Adipocyte (in vitro differentiated cells): Measurements from ENCODE around the gene IL22.
A peak's percentile ranks its signal among the peaks of the same experiment; 100 is the strongest.

Experiments
- DNase-seq: peaks from one replicate; pipeline ENCODE4 v3.0.0-alpha.2; 2015; ENCODE audit warnings: low read depth
- H3K27me3 ChIP-seq: replicated peaks from 2 replicates; pipeline ENCODE4 v1.7.0; 2013; ENCODE audit warnings: mild to moderate bottlenecking, low read length, moderate library complexity; ENCODE audit not compliant: control insufficient read depth, insufficient read depth
- H3K36me3 ChIP-seq: 2 replicates; pipeline ENCODE4 v1.7.0; 2013; ENCODE audit warnings: low read length, mild to moderate bottlenecking, moderate library complexity; ENCODE audit not compliant: control insufficient read depth, insufficient read depth, severe bottlenecking
- H3K4me1 ChIP-seq: 2 replicates; pipeline ENCODE4 v1.7.0; 2013; ENCODE audit warnings: mild to moderate bottlenecking, low read length, moderate library complexity; ENCODE audit not compliant: control insufficient read depth, insufficient read depth
- H3K4me3 ChIP-seq: 2 replicates; pipeline ENCODE4 v1.7.0; 2013; ENCODE audit warnings: mild to moderate bottlenecking, low read length, moderate library complexity
- H3K9ac ChIP-seq: 2 replicates; pipeline ENCODE4 v1.7.0; 2013; ENCODE audit warnings: mild to moderate bottlenecking, low read length, moderate library complexity
- H3K9me3 ChIP-seq: 2 replicates; pipeline ENCODE4 v1.7.0; 2013; ENCODE audit warnings: mild to moderate bottlenecking, low read length, moderate library complexity; ENCODE audit not compliant: control insufficient read depth

IL22 gene

DNA sequence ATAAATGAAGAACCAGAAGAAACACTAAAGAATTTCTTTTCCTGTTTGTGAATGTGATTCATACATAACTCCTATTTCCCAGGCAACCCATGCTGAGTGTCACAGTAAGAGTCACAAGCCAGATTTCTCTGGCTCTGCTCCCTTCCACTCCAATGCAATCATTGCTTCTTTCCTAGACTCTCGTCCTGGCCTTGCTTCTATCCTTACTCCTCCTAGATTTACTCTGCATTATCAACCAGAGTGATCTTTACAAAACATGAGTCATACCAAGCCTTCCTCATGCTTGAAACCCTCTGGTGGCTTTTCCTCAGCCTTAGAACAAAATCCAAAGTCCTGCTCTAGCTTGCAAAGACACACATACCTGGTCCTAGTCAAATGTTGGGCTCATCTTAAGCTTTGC lies 13.3 kb downstream of the IL22 start:
- no peaks in the 10 kb centered on the region for H3K27me3 ChIP-seq
- H3K9ac ChIP-seq, result no peak overlapping the region
- H3K4me1 ChIP-seq, result peaks cover 32% of the 10 kb centered on the region
- DNase-seq, result peak; percentile 84
- H3K36me3 ChIP-seq, result no peaks in the 10 kb centered on the region
- H3K9me3 ChIP-seq, result no peaks in the 10 kb centered on the region
- H3K4me3 ChIP-seq, result no peak overlapping the region

DNA sequence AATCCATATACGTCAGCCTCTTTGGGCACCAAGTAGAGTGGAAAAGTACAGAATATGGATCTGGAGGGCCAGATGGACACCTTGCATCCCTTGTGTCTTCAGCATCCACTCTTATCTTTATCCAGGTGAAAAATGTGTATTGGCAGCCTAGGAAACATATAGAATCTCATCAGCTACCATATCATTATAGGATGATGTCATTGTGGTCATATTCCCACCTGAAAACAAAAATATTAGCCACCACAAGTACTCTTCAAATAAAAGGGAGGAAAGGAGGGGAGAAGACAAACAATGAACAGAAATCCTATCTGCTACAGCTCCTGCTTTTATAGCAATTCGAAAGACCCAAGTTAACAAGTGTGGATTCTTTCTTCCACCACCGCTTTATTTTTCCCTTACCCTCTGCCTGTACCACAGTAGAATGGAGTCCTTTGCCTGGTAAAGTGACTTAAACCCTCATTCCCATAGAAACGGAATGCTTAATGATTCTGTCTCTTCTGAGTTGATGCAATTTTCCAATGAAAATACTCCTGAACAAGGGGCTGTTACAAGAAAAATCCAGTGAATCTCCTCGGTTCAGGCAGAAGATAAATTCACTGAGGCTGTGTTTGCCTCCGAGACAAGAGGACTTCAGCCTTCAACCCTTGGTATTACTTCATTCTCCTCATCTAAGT lies 14.0 kb downstream of the IL22 start:
- Histone ChIP-seq H3K36me3 (no peaks in the 10 kb centered on the region), H3K9me3 (no peaks in the 10 kb centered on the region), H3K4me3 (no peak overlapping the region), H3K4me1 (peaks cover 31% of the 10 kb centered on the region), H3K9ac (no peak overlapping the region), H3K27me3 (no peaks in the 10 kb centered on the region)
- DNase-seq, result no peak

- Histone ChIP-seq H3K4me3 (no peak overlapping the region), H3K4me1 (peaks cover 31% of the 10 kb centered on the region), H3K9me3 (no peaks in the 10 kb centered on the region), H3K9ac (peak overlapping the region; percentile 23), H3K36me3 (no peaks in the 10 kb centered on the region), H3K27me3 (no peaks in the 10 kb centered on the region)
- peak; percentile 27 for DNase-seq
Observed at GRCh38 chr12:68237619-68238018, 15.8 kb downstream of the IL22 start.

DNA sequence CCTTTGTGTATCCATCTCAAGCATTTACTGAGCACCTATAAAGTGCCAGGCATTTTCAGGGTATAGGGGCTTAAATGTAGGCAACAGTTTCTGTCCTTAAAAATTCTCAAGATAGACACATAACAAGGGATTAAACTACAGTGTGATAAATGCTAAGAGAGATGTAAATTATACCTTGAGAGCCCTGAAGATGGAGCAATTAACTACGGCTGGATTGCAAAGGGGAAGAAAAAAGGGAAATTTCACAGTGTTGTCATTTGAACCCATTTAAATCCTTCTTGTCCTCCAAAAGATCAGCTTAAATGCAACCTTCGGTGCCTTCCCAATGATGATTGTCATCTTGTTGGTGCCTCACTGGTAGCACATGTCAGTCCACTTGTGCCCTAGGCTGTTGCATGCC lies 16.3 kb downstream of the IL22 start:
- no peaks in the 10 kb centered on the region for H3K27me3 ChIP-seq
- peak overlapping the region; percentile 23 for H3K9ac ChIP-seq
- H3K4me1 ChIP-seq, result peaks cover 31% of the 10 kb centered on the region
- no peak overlapping the region for H3K4me3 ChIP-seq
- peak; percentile 44 for DNase-seq
- no peaks in the 10 kb centered on the region for H3K36me3 ChIP-seq
- no peaks in the 10 kb centered on the region for H3K9me3 ChIP-seq

- Histone ChIP-seq H3K27me3 (no peaks in the 10 kb centered on the region), H3K36me3 (no peaks in the 10 kb centered on the region), H3K4me1 (peaks cover 31% of the 10 kb centered on the region), H3K9me3 (no peaks in the 10 kb centered on the region), H3K9ac (no peak overlapping the region), H3K4me3 (peak overlapping the region; percentile 21)
- DNase-seq, result peak; percentile 16
Observed at GRCh38 chr12:68236421-68237059, 16.9 kb downstream of the IL22 start.

- H3K36me3 ChIP-seq, result no peaks in the 10 kb centered on the region
- no peaks in the 10 kb centered on the region for H3K27me3 ChIP-seq
- no peak overlapping the region for H3K4me3 ChIP-seq
- H3K4me1 ChIP-seq, result peaks cover 23% of the 10 kb centered on the region
- no peaks in the 10 kb centered on the region for H3K9me3 ChIP-seq
- DNase-seq, result no peak
- H3K9ac ChIP-seq, result no peak overlapping the region
Observed at GRCh38 chr12:68235576-68235975, 17.8 kb downstream of the IL22 start.

DNA sequence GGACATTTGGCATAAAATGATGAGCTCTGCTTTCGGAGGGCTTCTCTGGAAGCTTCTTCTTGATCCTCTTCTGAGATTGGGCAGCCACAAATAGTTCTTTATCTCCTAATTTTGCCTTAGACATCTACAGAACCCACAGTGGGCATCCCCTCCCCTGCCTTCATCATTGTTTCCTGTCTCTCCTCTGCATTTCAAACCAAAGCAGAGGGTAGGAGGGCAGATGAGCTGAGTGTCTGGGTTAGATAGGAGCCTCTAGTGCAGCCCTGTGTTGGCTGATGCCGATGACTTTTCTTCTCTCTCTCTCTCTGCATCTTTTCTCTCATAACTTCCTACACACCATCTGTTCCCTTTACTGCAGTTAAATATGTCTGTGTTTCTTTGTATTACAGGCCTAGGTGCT lies 19.3 kb downstream of the IL22 start:
- Histone ChIP-seq H3K4me3 (no peak overlapping the region), H3K36me3 (no peaks in the 10 kb centered on the region), H3K9me3 (no peaks in the 10 kb centered on the region), H3K4me1 (peaks cover 9% of the 10 kb centered on the region), H3K9ac (no peak overlapping the region), H3K27me3 (no peaks in the 10 kb centered on the region)
- DNase-seq, result no peak

DNA sequence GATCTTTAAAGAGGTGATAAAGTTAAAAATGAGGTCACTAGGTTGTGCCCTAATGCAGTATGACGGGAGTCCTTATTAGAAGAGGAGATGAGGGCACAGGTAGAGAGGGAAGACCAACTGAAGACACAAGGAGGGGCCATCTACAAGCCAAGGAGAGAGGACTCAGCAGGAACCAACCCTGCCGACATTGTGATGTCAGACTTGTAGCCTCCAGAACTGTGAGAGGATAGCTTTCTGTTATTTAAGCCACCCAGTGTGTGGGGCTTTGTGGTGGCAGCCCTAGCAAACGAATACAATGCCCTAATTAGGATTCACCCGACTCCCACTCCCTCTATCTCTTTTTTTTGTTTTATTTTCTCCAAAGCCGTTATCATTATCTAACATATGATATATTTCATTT lies 19.9 kb downstream of the IL22 start:
- Histone ChIP-seq H3K4me1 (peaks cover 9% of the 10 kb centered on the region), H3K27me3 (no peaks in the 10 kb centered on the region), H3K4me3 (no peak overlapping the region), H3K36me3 (no peaks in the 10 kb centered on the region), H3K9ac (no peak overlapping the region), H3K9me3 (no peaks in the 10 kb centered on the region)
- no peak for DNase-seq

DNA sequence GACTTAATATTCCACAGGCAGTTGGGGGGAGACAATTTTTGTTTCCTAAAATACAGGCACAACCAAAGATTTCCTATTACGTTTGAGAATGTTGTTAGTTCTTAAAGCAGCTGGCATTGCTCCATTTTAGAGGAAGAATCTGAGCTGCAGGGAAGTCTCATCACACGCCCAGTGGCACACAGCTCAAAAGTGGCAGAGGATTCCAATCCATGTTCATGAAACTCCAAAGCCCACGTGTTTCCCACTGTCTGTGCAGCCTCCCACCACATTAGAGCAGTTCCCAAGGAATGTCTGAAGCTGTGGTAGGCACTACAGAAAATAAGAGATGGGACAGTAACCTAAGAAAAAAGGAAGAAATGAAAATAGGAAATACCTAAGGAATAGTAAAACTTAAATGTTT lies 21.7 kb downstream of the IL22 start:
- Histone ChIP-seq H3K4me3 (no peak overlapping the region), H3K9me3 (no peaks in the 10 kb centered on the region), H3K27me3 (no peaks in the 10 kb centered on the region), H3K36me3 (no peaks in the 10 kb centered on the region), H3K9ac (no peak overlapping the region), H3K4me1 (no peaks in the 10 kb centered on the region)
- peak; percentile 24 for DNase-seq

DNA sequence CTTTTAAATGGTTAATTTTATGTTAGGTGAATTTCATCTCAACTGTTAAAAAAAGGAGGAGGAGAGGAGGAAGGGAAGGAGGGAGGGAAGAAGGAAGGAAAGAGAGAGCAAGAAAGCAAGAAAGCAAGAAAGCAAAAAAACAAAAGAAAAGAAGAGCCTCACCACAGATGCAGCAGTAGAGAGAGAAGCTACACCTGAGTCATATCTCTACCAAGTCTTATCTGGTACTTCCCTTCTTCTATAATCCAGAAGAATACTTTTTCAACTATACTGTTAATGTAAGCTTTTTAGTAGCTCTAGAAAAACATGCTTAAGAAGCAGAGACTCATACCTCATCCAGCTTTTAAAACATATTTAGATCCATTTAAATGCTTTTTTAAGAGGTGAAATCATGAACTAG lies 22.2 kb downstream of the IL22 start:
- no peaks in the 10 kb centered on the region for H3K36me3 ChIP-seq

DNA sequence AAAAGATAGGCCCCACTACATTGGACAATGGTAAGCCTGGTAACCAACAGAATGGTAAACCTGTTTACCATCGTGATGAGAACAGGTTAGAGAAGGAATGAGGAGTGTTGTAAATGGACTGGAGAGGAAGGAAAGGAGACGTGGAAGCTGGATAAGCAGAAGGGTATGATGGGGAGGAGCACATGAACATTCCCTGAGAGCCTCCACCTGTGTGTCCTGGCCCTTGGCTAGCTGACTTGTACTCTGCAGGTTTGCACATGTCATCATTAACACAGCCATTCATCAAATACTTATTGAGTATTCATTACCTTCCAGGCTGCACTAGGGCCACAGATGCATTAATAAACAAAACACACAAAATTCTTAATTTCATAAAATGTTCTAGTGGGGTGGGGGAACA lies 23.4 kb downstream of the IL22 start:
- Histone ChIP-seq H3K9me3 (no peaks in the 10 kb centered on the region), H3K4me1 (peaks cover 8% of the 10 kb centered on the region), H3K4me3 (no peak overlapping the region), H3K27me3 (no peaks in the 10 kb centered on the region), H3K36me3 (no peaks in the 10 kb centered on the region), H3K9ac (no peak overlapping the region)
- DNase-seq, result no peak

More for the DNA sequence above, 22.2 kb downstream of the IL22 start:
- Histone ChIP-seq H3K4me1 (no peaks in the 10 kb centered on the region), H3K9ac (no peak overlapping the region), H3K4me3 (no peak overlapping the region), H3K9me3 (no peaks in the 10 kb centered on the region), H3K27me3 (no peaks in the 10 kb centered on the region)
- DNase-seq, result no peak

DNA sequence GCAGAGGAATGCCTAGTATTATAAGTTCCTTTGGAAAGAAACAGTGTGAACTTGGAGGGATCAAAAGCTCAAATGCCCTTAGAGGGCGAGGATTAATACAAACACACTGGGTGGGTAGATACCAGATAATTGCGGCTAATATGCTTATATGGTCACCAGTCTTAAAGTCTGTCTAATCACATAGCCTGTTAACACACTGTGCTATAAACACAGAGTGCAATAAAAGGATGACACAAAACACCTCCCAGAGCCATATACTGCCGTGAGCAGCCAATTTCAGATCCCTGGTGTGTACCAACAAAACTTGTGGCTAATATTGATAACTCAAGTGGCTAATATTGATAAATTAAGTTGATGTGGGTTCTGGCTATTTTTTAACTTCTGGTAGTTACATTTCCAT lies 26.0 kb downstream of the IL22 start:
- Histone ChIP-seq H3K9me3 (no peaks in the 10 kb centered on the region), H3K4me1 (peaks cover 23% of the 10 kb centered on the region), H3K9ac (no peak overlapping the region), H3K27me3 (no peaks in the 10 kb centered on the region), H3K36me3 (no peaks in the 10 kb centered on the region), H3K4me3 (no peak overlapping the region)
- DNase-seq, result no peak
